ENCODE data around the gene OSBPL7.

The OSBPL7 gene

GRCh38 chr17:47831003-47831933, 9.7 kb upstream of the OSBPL7 start, which contains the start of the genes LRRC46 and MRPL10:
Gene LRRC46 (plus strand): TSS chr17:47831670. CDS start chr17:47831990, 320 bp downstream.
Gene MRPL10 (minus strand): TSS chr17:47831541. CDS start chr17:47831511, 30 bp downstream.
- TF ChIP-seq YY1 (IDR thresholded peaks at IDR 0.05; ENCODE audit: low read depth) = peak; percentile 93
- TF ChIP-seq EGR1 (IDR thresholded peaks at IDR 0.05) = peak; percentile 77
- peak; percentile 32 for TF ChIP-seq MAX (IDR thresholded peaks at IDR 0.05)
- no peak for TF ChIP-seq USF1 (IDR thresholded peaks at IDR 0.05)
- TF ChIP-seq RAD21 (IDR thresholded peaks at IDR 0.05; ENCODE audit: low read depth) = no peak
- 0 out of 2 replicates have a peak, but pooled peaks have one; percentile 23 for TF ChIP-seq TEAD4 (IDR thresholded peaks at IDR 0.05)
- no peak for TF ChIP-seq CREB1 (IDR thresholded peaks at IDR 0.05; ENCODE audit: low read depth)
- peak; percentile 50; the same call in 1 of the 2 replicates for TF ChIP-seq NFIC (IDR thresholded peaks at IDR 0.05)
- TF ChIP-seq EP300 (IDR thresholded peaks at IDR 0.05; ENCODE audit: borderline replicate concordance) = 0 out of 2 replicates have a peak, but pooled peaks have one; percentile 16
- no peak for TF ChIP-seq REST (IDR thresholded peaks at IDR 0.05; ENCODE audit: low read depth)
- TF ChIP-seq TAF1 (IDR thresholded peaks at IDR 0.05; ENCODE audit: low read depth) = peak; percentile 87

- TF ChIP-seq TAF1 (IDR thresholded peaks at IDR 0.05; ENCODE audit: low read depth) (no peak), RAD21 (IDR thresholded peaks at IDR 0.05; ENCODE audit: low read depth) (no peak), EGR1 (IDR thresholded peaks at IDR 0.05) (no peak), NFIC (IDR thresholded peaks at IDR 0.05) (no peak), MAX (IDR thresholded peaks at IDR 0.05) (no peak), TCF12 (IDR thresholded peaks at IDR 0.05; ENCODE audit: low read depth) (no peak)
Measured at GRCh38 chr17:47830396-47831002, 8.9 kb upstream of the OSBPL7 start.

GRCh38 chr17:47829870-47830269, 8.3 kb upstream of the OSBPL7 start:
- TF ChIP-seq CREB1 (IDR thresholded peaks at IDR 0.05; ENCODE audit: low read depth) (no peak), USF1 (IDR thresholded peaks at IDR 0.05) (no peak), EP300 (IDR thresholded peaks at IDR 0.05; ENCODE audit: borderline replicate concordance) (no peak), NFIC (IDR thresholded peaks at IDR 0.05) (no peak), TEAD4 (IDR thresholded peaks at IDR 0.05) (no peak), EGR1 (IDR thresholded peaks at IDR 0.05) (no peak), CEBPB (IDR thresholded peaks at IDR 0.05) (no peak)

GRCh38 chr17:47823519-47823918, 1.9 kb upstream of the OSBPL7 start:
- TF ChIP-seq CEBPB (IDR thresholded peaks at IDR 0.05) (no peak), TAF1 (IDR thresholded peaks at IDR 0.05; ENCODE audit: low read depth) (no peak), EGR1 (IDR thresholded peaks at IDR 0.05) (no peak), TCF12 (IDR thresholded peaks at IDR 0.05; ENCODE audit: low read depth) (no peak)

GRCh38 chr17:47822785-47823184, 1.2 kb upstream of the OSBPL7 start:
- no peak for TF ChIP-seq EP300 (IDR thresholded peaks at IDR 0.05; ENCODE audit: borderline replicate concordance)
- no peak for TF ChIP-seq FOXM1 (IDR thresholded peaks at IDR 0.05; ENCODE audit: borderline replicate concordance, low read depth)
- no peak for TF ChIP-seq REST (IDR thresholded peaks at IDR 0.05; ENCODE audit: low read depth)
- no peak for TF ChIP-seq ZBTB7A (IDR thresholded peaks at IDR 0.05; ENCODE audit: low read depth)
- no peak for TF ChIP-seq TEAD4 (IDR thresholded peaks at IDR 0.05)

- TF ChIP-seq YY1 (IDR thresholded peaks at IDR 0.05; ENCODE audit: low read depth) (no peak), EP300 (IDR thresholded peaks at IDR 0.05; ENCODE audit: borderline replicate concordance) (no peak), USF1 (IDR thresholded peaks at IDR 0.05) (no peak), TAF1 (IDR thresholded peaks at IDR 0.05; ENCODE audit: low read depth) (no peak), TCF12 (IDR thresholded peaks at IDR 0.05; ENCODE audit: low read depth) (no peak), REST (IDR thresholded peaks at IDR 0.05; ENCODE audit: low read depth) (no peak), CEBPB (IDR thresholded peaks at IDR 0.05) (no peak), FOXM1 (IDR thresholded peaks at IDR 0.05; ENCODE audit: borderline replicate concordance, low read depth) (no peak), RAD21 (IDR thresholded peaks at IDR 0.05; ENCODE audit: low read depth) (no peak), MAX (IDR thresholded peaks at IDR 0.05) (no peak)
Measured at GRCh38 chr17:47821031-47821423, 567 bp downstream of the OSBPL7 start.

All from Ishikawa (cell line).